Measurements from ENCODE around the gene DNAJC13.
A peak's percentile ranks its signal among the peaks of the same experiment; 100 is the strongest.

Gene DNAJC13

DNA sequence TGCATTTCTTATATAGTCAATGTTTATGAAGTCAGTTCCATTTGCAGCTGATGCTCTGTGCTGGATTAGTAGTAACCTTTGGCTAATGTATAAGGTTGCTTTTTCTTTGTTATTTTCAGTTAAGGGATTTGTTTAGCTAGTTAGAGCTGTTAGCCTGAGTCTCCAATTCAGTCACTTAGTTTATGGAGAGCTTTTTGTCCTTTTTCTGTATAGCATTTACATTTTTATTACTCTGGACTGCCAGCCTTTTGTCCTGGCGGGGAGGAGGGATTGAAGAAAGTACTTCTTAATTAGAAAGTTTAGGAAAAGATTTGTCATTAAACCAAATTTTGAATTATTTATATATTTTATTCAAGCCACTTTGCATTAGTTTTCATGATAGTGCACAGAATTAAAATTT, 52.0 kb downstream of the DNAJC13 start:
- DNase-seq, result no peak

DNA sequence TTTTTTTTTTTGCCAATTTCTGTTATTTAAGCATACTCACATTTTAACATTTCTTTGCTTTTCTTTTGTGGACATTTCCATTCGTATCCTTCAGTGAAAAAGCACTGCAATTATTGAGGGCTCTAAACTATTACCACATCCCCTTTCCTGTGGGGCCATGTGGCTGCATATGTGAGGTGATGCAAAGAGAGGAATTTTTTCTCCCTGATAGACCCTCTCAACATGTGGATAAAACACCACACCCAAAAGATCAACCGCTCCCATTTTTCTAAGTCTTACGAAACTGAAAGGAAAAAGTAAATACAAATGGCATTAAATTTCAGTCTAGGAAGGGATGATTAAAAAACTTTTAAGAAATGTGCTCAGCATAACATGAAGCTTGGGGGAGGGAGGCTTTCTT, 68.8 kb downstream of the DNAJC13 start:
- no peak for DNase-seq

- no peak for DNase-seq
These were observed 70.8 kb downstream of the DNAJC13 start for GRCh38 chr3:132488151-132488550.

DNA sequence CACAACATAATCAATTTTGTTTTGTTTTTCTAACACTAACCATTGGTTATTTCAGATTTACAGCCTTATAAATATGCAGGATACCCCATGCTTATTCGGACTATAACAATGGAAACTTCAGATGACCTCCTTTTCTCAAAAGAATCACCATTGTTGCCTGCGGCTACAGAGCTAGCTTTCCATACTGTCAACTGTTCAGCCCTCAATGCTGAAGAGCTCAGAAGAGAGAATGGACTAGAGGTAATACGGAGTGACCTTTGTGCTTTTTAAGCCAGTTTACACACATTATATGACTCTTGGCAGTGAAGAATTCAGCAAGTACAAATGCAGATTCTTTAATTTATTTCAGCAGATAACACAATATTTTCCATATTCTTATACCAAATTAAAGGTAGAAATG, 81.8 kb downstream of the DNAJC13 start:
- DNase-seq, result no peak

DNA sequence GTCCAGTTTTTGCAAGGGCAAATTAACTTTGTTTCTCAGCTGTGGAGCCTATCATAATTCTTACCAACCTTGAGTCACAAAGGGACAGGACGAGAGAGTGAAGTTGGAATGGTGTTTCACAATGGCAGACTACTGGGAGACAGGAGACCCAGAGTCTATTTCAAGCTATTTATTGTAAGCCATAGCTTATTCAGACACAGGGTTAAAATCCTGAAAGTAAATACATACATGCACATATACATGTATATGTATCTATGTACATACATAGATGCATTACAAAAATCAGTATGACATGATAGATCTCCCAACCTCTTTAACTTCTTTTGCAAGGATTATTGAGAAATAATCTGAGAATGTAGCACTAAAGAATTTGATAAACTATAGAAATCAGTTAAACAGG, 86.3 kb downstream of the DNAJC13 start:
- no peak for DNase-seq

- no peak for DNase-seq
These were observed 87.2 kb downstream of the DNAJC13 start for GRCh38 chr3:132504375-132504933.

GRCh38 chr3:132507657-132508056, 90.4 kb downstream of the DNAJC13 start:
- no peak for DNase-seq

DNA sequence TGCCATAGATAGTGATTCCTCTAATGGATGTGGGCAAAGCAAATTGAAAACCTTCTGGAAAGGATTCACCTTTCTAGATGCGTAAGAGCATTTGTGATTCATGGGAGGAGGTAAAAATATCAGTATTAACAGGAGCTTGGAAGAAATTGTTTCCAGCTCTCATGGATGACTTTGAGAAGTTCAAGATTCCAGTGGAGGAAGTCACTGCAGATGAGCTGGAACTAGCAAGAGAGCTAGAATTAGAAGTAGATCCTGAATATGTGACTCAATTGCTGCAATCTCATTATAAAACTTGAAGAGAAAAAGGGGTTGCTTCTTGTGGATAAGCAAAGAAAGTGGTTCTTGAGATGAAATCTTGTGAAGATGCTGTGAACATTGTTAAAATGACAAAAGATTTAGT, 91.8 kb downstream of the DNAJC13 start:
- no peak for DNase-seq

GRCh38 chr3:132509506-132509905, 92.2 kb downstream of the DNAJC13 start:
- DNase-seq, result no peak

DNA sequence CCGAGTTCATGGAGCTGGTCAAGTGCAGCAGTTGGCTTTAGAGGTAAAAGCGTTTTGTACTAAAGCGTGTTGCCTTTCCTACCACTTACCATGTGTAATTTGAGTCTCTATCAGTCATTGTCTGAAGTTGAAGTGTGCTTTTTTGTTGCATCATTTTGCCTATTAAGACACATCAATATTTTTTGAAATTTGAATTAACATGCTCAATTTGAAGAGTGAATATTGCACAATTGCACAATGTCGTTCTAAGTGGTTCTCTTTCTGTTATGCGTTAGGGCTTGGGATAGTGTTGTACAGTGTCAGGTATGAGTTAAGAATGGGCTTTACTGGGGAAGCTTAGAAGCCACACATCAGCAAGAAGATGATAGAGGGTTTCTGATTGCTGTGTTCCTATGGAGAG, 95.8 kb downstream of the DNAJC13 start:
- DNase-seq, result no peak

GRCh38 chr3:132517311-132517710, 100.0 kb downstream of the DNAJC13 start:
- DNase-seq, result no peak

DNA sequence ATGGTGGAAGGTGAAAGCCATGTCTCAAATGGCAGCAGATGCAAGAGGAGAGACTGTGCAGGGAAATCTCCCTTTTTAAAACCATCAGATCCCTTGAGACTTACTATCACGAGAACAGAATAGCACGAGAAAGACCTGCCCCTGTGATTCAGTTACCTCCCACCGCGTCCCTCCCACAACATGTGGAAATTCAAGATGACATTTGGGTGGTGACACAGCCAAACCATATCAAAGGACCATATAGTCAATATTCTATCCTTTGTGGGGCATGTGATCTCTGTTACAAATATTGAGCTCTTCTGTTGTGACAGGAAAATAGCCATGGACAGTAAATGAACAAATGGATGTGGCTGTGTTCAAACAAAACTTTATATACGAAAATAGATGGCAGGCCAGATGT, 102.6 kb downstream of the DNAJC13 start:
- no peak for DNase-seq

GRCh38 chr3:132521901-132522300, 104.6 kb downstream of the DNAJC13 start:
- DNase-seq, result no peak

- DNase-seq, result no peak
These were observed 105.1 kb downstream of the DNAJC13 start for GRCh38 chr3:132522353-132522752.

GRCh38 chr3:132530624-132531023, 113.3 kb downstream of the DNAJC13 start:
- no peak for DNase-seq

DNA sequence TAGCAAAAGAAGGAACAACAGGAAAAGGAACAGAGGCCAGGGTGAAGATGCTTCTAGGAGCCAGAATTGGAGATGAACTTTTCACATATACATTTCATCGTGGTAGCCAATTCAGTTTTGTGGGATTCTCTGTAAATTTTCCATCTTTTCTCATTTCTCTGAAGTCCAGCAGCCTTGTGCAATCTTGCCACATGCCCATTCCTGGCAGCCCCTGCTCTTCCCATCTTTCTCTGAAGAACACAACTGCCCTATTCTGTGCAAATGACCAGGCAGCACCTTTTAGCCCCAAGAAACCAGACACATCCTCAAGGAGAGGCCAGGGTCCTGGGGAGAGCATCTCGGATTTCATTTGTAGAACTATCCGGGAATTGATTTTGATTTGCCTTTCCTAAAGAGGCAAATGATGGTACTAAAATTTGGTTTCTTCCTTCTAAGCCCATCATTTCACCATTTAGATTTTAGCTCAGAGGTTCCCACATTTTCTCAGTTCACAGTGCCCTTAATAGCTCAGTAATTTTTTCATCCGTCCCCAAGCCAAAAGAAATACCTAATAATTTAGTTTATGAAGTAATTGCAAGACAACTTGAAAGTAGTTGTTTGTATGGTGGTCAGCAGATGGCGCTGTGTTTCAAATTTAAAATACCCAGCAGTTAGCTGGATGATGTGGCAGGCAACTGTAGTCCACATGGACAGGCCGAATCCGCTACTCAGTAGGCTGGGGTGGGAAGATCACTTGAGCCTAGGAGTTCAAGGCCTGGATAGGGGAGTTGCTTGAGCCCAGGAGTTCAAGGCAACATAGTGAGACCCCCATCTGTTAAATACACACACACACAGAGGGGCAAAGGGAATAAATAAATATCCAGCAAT, 118.5 kb downstream of the DNAJC13 start:
- peak; percentile 44 to 55 for DNase-seq

DNA sequence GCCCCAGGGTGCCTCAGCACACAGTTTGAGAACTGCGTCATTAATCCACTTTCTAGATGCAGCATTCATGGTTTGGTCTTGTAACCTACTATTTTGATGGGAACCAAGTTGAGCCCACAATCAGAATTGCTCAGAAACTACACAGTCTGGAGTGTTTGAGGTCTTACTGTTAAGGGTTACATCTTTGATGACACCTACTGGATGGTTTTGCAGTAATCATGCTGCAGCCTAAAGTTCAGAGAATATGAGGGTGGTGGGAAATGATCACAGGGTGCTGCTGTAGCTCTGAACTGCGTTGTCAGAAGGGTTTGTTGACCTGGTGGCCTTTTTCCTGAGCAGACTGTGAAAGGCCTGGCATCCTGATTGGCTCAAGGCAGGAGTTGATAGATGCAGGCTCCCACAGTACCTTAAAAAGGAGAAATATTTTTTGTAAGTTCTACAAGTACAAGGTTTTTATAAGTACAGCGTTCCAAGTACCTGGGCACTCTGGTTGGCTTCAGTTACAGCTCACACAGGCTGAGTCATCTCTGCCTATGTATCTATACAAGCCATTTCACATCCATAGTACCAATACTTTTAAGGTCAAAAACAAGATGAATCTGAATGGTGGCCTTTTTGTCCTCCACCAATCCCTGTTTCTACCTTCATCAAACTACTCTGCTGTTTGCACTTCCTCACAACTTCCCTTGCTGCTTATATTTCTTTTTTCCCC, 119.3 kb downstream of the DNAJC13 start:
- DNase-seq, result no peak

DNA sequence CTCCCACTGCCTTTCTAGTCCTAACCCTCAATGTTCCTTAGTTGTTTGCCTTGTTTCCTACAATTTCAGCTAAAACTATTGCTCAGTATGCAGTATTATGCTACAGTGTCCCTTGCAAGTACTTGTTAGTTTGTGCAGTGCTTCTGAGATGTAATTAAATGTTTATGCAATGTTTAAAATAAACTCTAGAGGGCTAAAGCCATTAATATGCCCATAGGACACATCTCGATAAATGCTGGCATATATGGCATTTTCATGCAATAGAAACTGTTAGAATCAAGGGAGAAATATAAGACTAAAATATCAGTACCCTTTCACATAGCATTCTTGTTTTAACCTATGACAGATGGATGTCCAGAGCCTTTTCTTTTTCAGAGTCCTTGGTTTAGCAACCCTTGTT, 120.0 kb downstream of the DNAJC13 start:
- no peak for DNase-seq

DNA sequence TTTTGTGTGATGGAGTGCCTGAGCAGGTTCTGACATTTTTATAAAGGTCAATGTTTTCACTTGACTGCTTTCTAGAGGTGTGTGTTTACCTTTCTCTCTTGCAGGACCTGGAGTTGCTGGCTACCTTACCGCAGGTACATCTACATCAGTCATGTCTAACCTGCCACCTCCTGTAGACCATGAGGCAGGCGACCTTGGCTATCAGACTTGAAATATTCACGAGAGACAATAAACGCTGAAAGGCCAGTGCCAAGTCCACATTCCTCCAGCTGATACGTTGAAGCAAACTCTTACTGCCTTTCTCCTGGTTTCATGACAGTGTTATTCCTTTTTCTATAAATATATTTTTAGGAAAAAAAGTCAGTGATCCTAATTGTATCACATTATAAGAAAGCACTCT, 120.8 kb downstream of the DNAJC13 start:
- DNase-seq, result no peak

- no peak for DNase-seq
These were observed 122.4 kb downstream of the DNAJC13 start for GRCh38 chr3:132539681-132540080.

DNA sequence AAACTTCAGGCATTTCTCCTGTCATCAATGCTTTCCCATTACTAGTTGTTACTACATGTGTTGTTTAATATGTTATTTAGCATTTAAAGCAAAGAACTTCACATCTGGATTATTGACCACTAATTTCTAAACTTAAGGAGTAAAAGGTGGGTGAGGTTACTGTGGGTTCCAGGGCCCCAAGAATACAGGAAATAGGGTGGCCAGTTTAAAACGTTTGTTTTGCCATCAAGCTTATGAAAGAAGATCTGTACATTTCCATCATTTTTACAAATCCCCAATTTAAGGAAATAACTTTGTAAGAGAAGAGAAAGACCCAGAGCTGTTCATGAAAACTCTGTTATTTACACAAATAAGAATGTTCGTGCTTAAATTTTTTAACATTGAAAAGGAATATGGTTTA, 125.3 kb downstream of the DNAJC13 start:
- no peak for DNase-seq

GRCh38 chr3:132543011-132543739, 125.9 kb downstream of the DNAJC13 start:
- DNase-seq, result no peak

DNA sequence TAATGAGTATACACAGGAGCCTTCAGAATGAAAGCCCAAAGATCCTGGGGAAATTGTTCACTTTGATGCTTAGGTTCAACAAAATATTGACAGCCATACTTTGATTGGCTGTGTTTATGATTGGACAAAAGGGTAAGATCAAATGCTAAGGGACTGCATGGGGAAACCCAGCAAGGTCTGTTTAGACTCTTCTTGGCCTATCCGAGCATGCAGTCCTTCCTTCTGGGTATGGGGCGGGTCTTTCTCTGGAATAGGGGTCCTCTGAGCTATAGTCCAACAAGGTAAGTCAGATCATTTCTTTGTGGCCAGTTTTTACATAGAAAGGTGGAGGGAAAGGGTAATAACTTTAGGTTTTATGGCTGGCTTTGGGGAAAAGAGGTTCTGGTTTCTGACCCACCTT, 126.8 kb downstream of the DNAJC13 start:
- DNase-seq, result no peak
